K562 (cell line): ENCODE measurements around the gene PLA2G4D. TPM values are rescaled to one million over a fixed set of nuclear protein-coding genes. Genes with fewer than 3 reads are reported as not detected.

Source experiments
- ATAC-seq: fragments of 200-7000 bp; cut with Tn5 transposase; 3 replicates; pipeline ENCODE4 v1.9.1; 2020; ENCODE audit warnings: moderate library complexity
- BruUV-seq: library from RNA; stranded (reverse); fragments of 400-500 nt; replicated peaks from 2 replicates; lab custom pipeline; 2021; lab: Mats Ljungman, UMichigan
- CTCF ChIA-PET: fragments of 300-600 bp; formaldehyde crosslinking; extraction: SDS; loops from one replicate; lab custom pipeline; 2021; ENCODE audit warnings: low intra/inter-chr PET ratio; lab: Yijun Ruan, JAX
- POLR2A ChIA-PET: fragments of 300-600, 350-650 bp; sonication (Branson Sonifier 250); formaldehyde crosslinking; extraction: SDS; loops from one replicate; lab custom pipeline; 2021; ENCODE audit warnings: antibody characterized with exemption, inconsistent platforms; lab: Yijun Ruan, JAX
- DNase-seq, 4 experiments: peaks; one replicate each; pipeline versions ENCODE4 v3.0.0 to v3.0.0-alpha.2; 2011 to 2018; ENCODE audit warnings: low spot score in 3 of 4, mixed read lengths in 3 of 4; ENCODE audit errors: extremely low read depth in 1 of 4
- FAIRE-seq: peaks from 2 replicates; lab custom pipeline; 2011; peaks lifted over from hg19 to GRCh38; lab: Jason Lieb, UNC
- H2AFZ ChIP-seq: 2 replicates; pipeline ENCODE4 v1.6.0; 2011; ENCODE audit warnings: low read depth, low read length, control low read depth, inconsistent platforms
- H3K27ac ChIP-seq: fragments of 200-600 bp; 3 replicates; pipeline ENCODE4 v1.8.0; 2011; ENCODE audit warnings: low read depth, mild to moderate bottlenecking, control low read depth, inconsistent platforms, low read length, moderate library complexity, mixed read lengths; ENCODE audit errors: extremely low read depth
- H3K27me3 ChIP-seq, 2 experiments: fragments of 300-600 bp in 1 of 2; 2 replicates in 1 of 2; 3 replicates in 1 of 2; pipeline versions ENCODE4 v1.6.0 to v1.8.0; 2011; ENCODE audit warnings: inconsistent platforms in 2 of 2, low read length in 2 of 2, mild to moderate bottlenecking in 1 of 2, mixed read lengths in 1 of 2, moderate library complexity in 1 of 2; ENCODE audit not compliant: control insufficient read depth in 2 of 2, insufficient read depth in 2 of 2
- H3K36me3 ChIP-seq: fragments of 300-600 bp; 3 replicates; pipeline ENCODE4 v1.8.0; 2011; ENCODE audit warnings: mild to moderate bottlenecking, low read length, inconsistent platforms; ENCODE audit not compliant: control insufficient read depth, insufficient read depth
- H3K4me1 ChIP-seq, 2 experiments: fragments of 200-600 bp in 1 of 2; replicated peaks in 1 of 2; 2 replicates in 1 of 2; 3 replicates in 1 of 2; pipeline versions ENCODE4 v1.5.1 to v1.8.0; 2011; ENCODE audit warnings: inconsistent platforms in 2 of 2, low read length in 2 of 2, mild to moderate bottlenecking in 1 of 2, mixed read lengths in 1 of 2, moderate library complexity in 1 of 2; ENCODE audit not compliant: control insufficient read depth in 2 of 2, insufficient read depth in 2 of 2
- H3K4me2 ChIP-seq: 2 replicates; pipeline ENCODE4 v1.6.1; 2011; ENCODE audit warnings: low read length, control low read depth, inconsistent platforms, mixed read lengths; ENCODE audit not compliant: insufficient read depth
- H3K4me3 ChIP-seq: fragments of 200-600 bp; sonication (generic), shearing (Covaris generic); 2 replicates; pipeline ENCODE4 v1.5.1; 2016; ENCODE audit warnings: control low read depth, inconsistent platforms
- H3K79me2 ChIP-seq: fragments of 200-600 bp; 3 replicates; pipeline ENCODE4 v1.8.0; 2011; ENCODE audit warnings: low read length, inconsistent platforms; ENCODE audit not compliant: control insufficient read depth, insufficient read depth
- H3K9ac ChIP-seq, 2 experiments: 2 replicates each; pipeline versions ENCODE4 v1.6.0 to v1.6.1; 2011; ENCODE audit warnings: low read depth in 2 of 2, low read length in 2 of 2, control low read depth in 1 of 2, inconsistent platforms in 1 of 2, mild to moderate bottlenecking in 1 of 2, mixed read lengths in 1 of 2; ENCODE audit not compliant: insufficient read depth in 1 of 2
- H3K9me1 ChIP-seq: one replicate; pipeline ENCODE4 v1.6.0; 2011; ENCODE audit warnings: inconsistent platforms, mild to moderate bottlenecking, low read length, moderate library complexity; ENCODE audit not compliant: control insufficient read depth, insufficient read depth
- H3K9me3 ChIP-seq: replicated peaks from 2 replicates; pipeline ENCODE4 v1.5.1; 2011; ENCODE audit warnings: low read depth, low read length, inconsistent platforms; ENCODE audit not compliant: control insufficient read depth, insufficient read depth
- H4K20me1 ChIP-seq: replicated peaks from 2 replicates; pipeline ENCODE4 v1.6.1; 2011; ENCODE audit warnings: low read length, inconsistent platforms, mixed read lengths; ENCODE audit not compliant: control insufficient read depth, insufficient read depth
- CAMTA2 ChIP-seq: fragments of 250-450 bp; sonication (Bioruptor Pico); conservative IDR thresholded peaks from 2 replicates; pipeline ENCODE4 v1.5.1; 2022
- CREB3 ChIP-seq: fragments of 450-650 bp; conservative IDR thresholded peaks from 2 replicates; pipeline ENCODE4 v1.6.1; 2016; ENCODE audit warnings: missing genetic modification characterization, low read depth, mild to moderate bottlenecking, missing compliant biosample characterization, moderate library complexity
- DEAF1 ChIP-seq: fragments of 450-650 bp; formaldehyde crosslinking; IDR thresholded peaks from 2 replicates; pipeline ENCODE4 v1.4.0; 2020; ENCODE audit warnings: mild to moderate bottlenecking, moderate library complexity
- ELF2 ChIP-seq: fragments of 250-450 bp; sonication (Bioruptor Pico); IDR thresholded peaks from 2 replicates; pipeline ENCODE4 v1.5.0; 2021; ENCODE audit warnings: mild to moderate bottlenecking
- HMG20A ChIP-seq: fragments of 450-650 bp; formaldehyde crosslinking; conservative IDR thresholded peaks from 2 replicates; pipeline ENCODE4 v1.4.0; 2020; ENCODE audit warnings: mild to moderate bottlenecking, mixed read lengths
- JUND ChIP-seq, 2 experiments: IDR thresholded peaks; 2 replicates in 1 of 2; 3 replicates in 1 of 2; pipeline ENCODE4 v1.6.1; 2011; ENCODE audit warnings: borderline replicate concordance in 2 of 2, low read depth in 2 of 2, low read length in 2 of 2, improper control_type of control experiment in 1 of 2, missing biosample characterization in 1 of 2, missing genetic modification characterization in 1 of 2, missing genetic modification reagents in 1 of 2
- KDM1A ChIP-seq, 2 experiments: fragments of 450-650 bp; IDR thresholded peaks; 2 replicates each; pipeline ENCODE4 v1.6.1; 2016; ENCODE audit warnings: mild to moderate bottlenecking in 2 of 2
- KDM2B ChIP-seq: fragments of 250-450 bp; sonication (Bioruptor Pico); IDR thresholded peaks from 2 replicates; pipeline ENCODE4 v1.8.0; 2021; ENCODE audit warnings: mild to moderate bottlenecking, moderate library complexity
- MEF2A ChIP-seq: IDR thresholded peaks from 2 replicates; pipeline ENCODE4 v1.6.1; 2011; ENCODE audit warnings: low read depth, mild to moderate bottlenecking, low read length, moderate library complexity; ENCODE audit not compliant: control insufficient read depth
- MTA1 ChIP-seq: fragments of 450-650 bp; IDR thresholded peaks from 2 replicates; pipeline ENCODE4 v1.6.1; 2017; ENCODE audit warnings: borderline replicate concordance
- NELFE ChIP-seq: IDR thresholded peaks from 2 replicates; pipeline ENCODE4 v1.6.1; 2011; ENCODE audit warnings: mild to moderate bottlenecking; ENCODE audit not compliant: insufficient read depth, insufficient read length
- NR0B1 ChIP-seq: fragments of 450-650 bp; IDR thresholded peaks from one replicate; pipeline ENCODE4 v1.6.1; 2018; ENCODE audit warnings: mild to moderate bottlenecking, moderate library complexity; ENCODE audit not compliant: partially characterized antibody
- ZNF23 ChIP-seq: fragments of 250-450 bp; sonication (Bioruptor Pico); IDR thresholded peaks from 2 replicates; pipeline ENCODE4 v1.4.0; 2020; ENCODE audit warnings: mild to moderate bottlenecking
- WGBS: fragments of 100-300 bp; shearing (Covaris generic); methylation state at CpG from one replicate; pipeline ENCODE4 v1.1.6; 2016; ENCODE audit warnings: low coverage, mixed read lengths; ENCODE audit not compliant: insufficient coverage; ENCODE audit errors: missing lambda C conversion rate; 5-methylcytosine and 5-hydroxymethylcytosine counted together
- in situ Hi-C: fragments of 300-500 bp; cut with MboI; formaldehyde crosslinking; loops from 4 replicates; pipeline ENCODE4 v1.15.0; 2018; ENCODE audit warnings: inconsistent platforms, mixed read lengths
- intact Hi-C: fragments of 100-400 bp; cut with micrococcal nuclease; formaldehyde crosslinking; loops from 2 replicates; pipeline ENCODE4 v1.14.2; 2022
- polyA plus RNA-seq, 8 experiments: library from polyadenylated mRNA; depleted of rRNA in 4 of 8; stranded (reverse) in 5 of 8; unstranded in 3 of 8; fragments of >200 nt; fragmentation: Nextera tagmentation in 2 of 8; fragmentation: Illumina TruSeq in 1 of 8; extraction: Ambion mirVana in 2 of 8; extraction: Trizol in 1 of 8; gene quantifications; 2 replicates each; pipeline versions ENCODE4 v1.2.1 to v1.2.3, GENCODE V29; 2011 to 2014; ENCODE audit warnings: inconsistent platforms in 1 of 8, missing spikeins in 1 of 8
- total RNA-seq, 7 experiments: library from RNA; depleted of rRNA in 6 of 7; stranded (reverse); fragments of >200 nt in 6 of 7; fragmentation: Illumina TruSeq in 2 of 7; extraction: Trizol in 2 of 7; gene quantifications; 2 replicates each; pipeline versions ENCODE4 v1.2.1 to v1.2.3, GENCODE V29; 2011 to 2021; ENCODE audit warnings: low replicate concordance in 1 of 7
- TF ChIP-seq, protein P1 (sequence below): sonication (generic); formaldehyde crosslinking; IDR thresholded peaks from 2 replicates; pipeline ENCODE4 v1.9.0; 2022; ENCODE audit warnings: mild to moderate bottlenecking, missing genetic modification reagents
- TF ChIP-seq, protein P2 (sequence below): sonication (generic); formaldehyde crosslinking; IDR thresholded peaks from 2 replicates; pipeline ENCODE4 v1.4.0; 2020; ENCODE audit warnings: mild to moderate bottlenecking, missing genetic modification reagents

PLA2G4D gene
- total and polyA plus RNA-seq, 9 of the 15 experiments (the other 6 are each of a cell fraction or from before 2014, with no cell fraction given): 0.04 TPM; not detected in 8

GRCh38 chr15:42068601-42069000, 25.8 kb downstream of the PLA2G4D start:
- intact Hi-C loops (loop anchor here (10.0 kb wide), 1 partner anchor 316 kb away; no protein-coding TSS in a partner anchor), in situ Hi-C loops (loop anchor here (5.0 kb wide), 1 partner anchor 69 kb away; no protein-coding TSS in a partner anchor)
- peaks cover 4% of the 10 kb centered on the region; the same call in 1 of the 2 replicates for H4K20me1 ChIP-seq
- ChIA-PET POLR2A (interaction anchor here (0.7 to 0.8 kb wide), 2 partner anchors 10 to 25 kb away, joined by 3 to 4 read pairs; no protein-coding TSS in a partner anchor), CTCF (interaction anchor here (0.6 to 0.8 kb wide), 2 partner anchors 69 to 400 kb away, joined by 3 to 5 read pairs; no protein-coding TSS in a partner anchor)
- H3K27ac ChIP-seq: no peak overlapping the region
- H3K36me3 ChIP-seq: no peaks in the 10 kb centered on the region
- peaks cover 4% of the 10 kb centered on the region for H3K9me1 ChIP-seq
- H3K4me3 ChIP-seq: no peak overlapping the region
- no peak overlapping the region for H3K9ac ChIP-seq
- no peaks in the 10 kb centered on the region for H3K79me2 ChIP-seq
- H3K9me3 ChIP-seq: peaks cover 4% of the 10 kb centered on the region; the same call in 1 of the 2 replicates
- ATAC-seq (no peak), DNase-seq (no peak), FAIRE-seq (no peak)
- no TSS peak for BruUV-seq
- H3K27me3 ChIP-seq: peaks cover 15 to 80% of the 10 kb centered on the region in 2 experiments
- WGBS: 12% methylated on average over 14 of the region's 14 CpGs
- H2AFZ ChIP-seq: no peak overlapping the region
- H3K4me1 ChIP-seq: peaks cover 0 to 8% of the 10 kb centered on the region in 2 experiments; a peak in 2 of 5 replicates
- H3K4me2 ChIP-seq: no peak overlapping the region
- TF ChIP-seq, protein P1, sequence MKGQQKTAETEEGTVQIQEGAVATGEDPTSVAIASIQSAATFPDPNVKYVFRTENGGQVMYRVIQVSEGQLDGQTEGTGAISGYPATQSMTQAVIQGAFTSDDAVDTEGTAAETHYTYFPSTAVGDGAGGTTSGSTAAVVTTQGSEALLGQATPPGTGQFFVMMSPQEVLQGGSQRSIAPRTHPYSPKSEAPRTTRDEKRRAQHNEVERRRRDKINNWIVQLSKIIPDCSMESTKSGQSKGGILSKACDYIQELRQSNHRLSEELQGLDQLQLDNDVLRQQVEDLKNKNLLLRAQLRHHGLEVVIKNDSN: no peak
- TF ChIP-seq DEAF1 (CRISPR knock-in tag): no peak
- no peak for TF ChIP-seq NELFE
- no peak for TF ChIP-seq JUND (IDR thresholded peaks at IDR 0.05; ENCODE audit: borderline replicate concordance, low read depth, low read length)
- no peak for TF ChIP-seq JUND (tag; IDR thresholded peaks at IDR 0.05; ENCODE audit: borderline replicate concordance, low read depth, low read length)
- TF ChIP-seq HMG20A (CRISPR knock-in tag): no peak
- TF ChIP-seq, protein P2, sequence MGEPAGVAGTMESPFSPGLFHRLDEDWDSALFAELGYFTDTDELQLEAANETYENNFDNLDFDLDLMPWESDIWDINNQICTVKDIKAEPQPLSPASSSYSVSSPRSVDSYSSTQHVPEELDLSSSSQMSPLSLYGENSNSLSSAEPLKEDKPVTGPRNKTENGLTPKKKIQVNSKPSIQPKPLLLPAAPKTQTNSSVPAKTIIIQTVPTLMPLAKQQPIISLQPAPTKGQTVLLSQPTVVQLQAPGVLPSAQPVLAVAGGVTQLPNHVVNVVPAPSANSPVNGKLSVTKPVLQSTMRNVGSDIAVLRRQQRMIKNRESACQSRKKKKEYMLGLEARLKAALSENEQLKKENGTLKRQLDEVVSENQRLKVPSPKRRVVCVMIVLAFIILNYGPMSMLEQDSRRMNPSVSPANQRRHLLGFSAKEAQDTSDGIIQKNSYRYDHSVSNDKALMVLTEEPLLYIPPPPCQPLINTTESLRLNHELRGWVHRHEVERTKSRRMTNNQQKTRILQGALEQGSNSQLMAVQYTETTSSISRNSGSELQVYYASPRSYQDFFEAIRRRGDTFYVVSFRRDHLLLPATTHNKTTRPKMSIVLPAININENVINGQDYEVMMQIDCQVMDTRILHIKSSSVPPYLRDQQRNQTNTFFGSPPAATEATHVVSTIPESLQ (CRISPR knock-in tag): no peak
- TF ChIP-seq KDM1A (IDR thresholded peaks at IDR 0.05): no peak
- TF ChIP-seq CAMTA2 (CRISPR knock-in tag): no peak
- TF ChIP-seq MTA1: no peak
- TF ChIP-seq ELF2 (CRISPR knock-in tag): no peak
- no peak for TF ChIP-seq MEF2A
- TF ChIP-seq NR0B1: no peak
- no peak for TF ChIP-seq KDM2B (CRISPR knock-in tag)
- TF ChIP-seq CREB3 (tag): no peak
- no peak for TF ChIP-seq ZNF23 (CRISPR knock-in tag)
